Stomach (tissue), 9 donors: ENCODE data around the gene CNDP1. TPM values are rescaled to one million over a fixed set of nuclear protein-coding genes. Genes with fewer than 3 reads are reported as not detected.

Experiments used
- DNase-seq, 2 donors: peaks; one replicate each; pipeline versions ENCODE4 v3.0.0 to v3.0.0-alpha.2; 2013 to 2019
- H3K27ac ChIP-seq, 5 donors: fragments of 200-600 bp in 4 of 5; sonication (generic) in 4 of 5; one replicate each; pipeline ENCODE4 v1.5.1; 2013 to 2019; ENCODE audit warnings: mild to moderate bottlenecking in 1 of 5, moderate library complexity in 1 of 5
- H3K27me3 ChIP-seq, 3 donors: fragments of 200-600 bp; sonication (generic); one replicate each; pipeline ENCODE4 v1.5.1; 2017 to 2019; ENCODE audit warnings: mixed run types in 1 of 3
- H3K36me3 ChIP-seq, 4 donors: fragments of 200-600 bp; sonication (generic); 1 replicate in 3 of 4; 2 replicates in 1 of 4; pipeline ENCODE4 v1.5.1; 2016 to 2019
- H3K4me1 ChIP-seq, 4 donors: fragments of 200-600 bp; sonication (generic); one replicate each; pipeline ENCODE4 v1.5.1; 2016 to 2019
- H3K4me3 ChIP-seq, 4 donors: fragments of 200-600 bp; sonication (generic) in 3 of 4; one replicate each; pipeline ENCODE4 v1.5.1; 2016 to 2019; ENCODE audit warnings: mild to moderate bottlenecking in 1 of 4
- H3K9me3 ChIP-seq, 4 donors: fragments of 200-600 bp; sonication (generic); one replicate each; pipeline ENCODE4 v1.5.1; 2016 to 2019
- EP300 ChIP-seq: sonication (generic); formaldehyde crosslinking; IDR thresholded peaks from one replicate; pipeline ENCODE4 v1.6.1; 2017; ENCODE audit warnings: antibody characterized with exemption
- POLR2A ChIP-seq, 4 donors: fragments of 450-650 bp; IDR thresholded peaks; one replicate each; pipeline ENCODE4 v1.6.1; 2016; ENCODE audit warnings: antibody characterized with exemption in 4 of 4, control low read depth in 2 of 4, mild to moderate bottlenecking in 1 of 4, moderate library complexity in 1 of 4
- POLR2AphosphoS5 ChIP-seq, 3 donors: sonication (generic); formaldehyde crosslinking; IDR thresholded peaks; one replicate each; pipeline ENCODE4 v1.6.1; 2016; ENCODE audit warnings: antibody characterized with exemption in 3 of 3
- WGBS, 5 donors: extraction: QIAGEN DNeasy Blood & Tissue Kit in 3 of 5; methylation state at CpG; one replicate each; pipeline versions ENCODE4 v1.1.5 to v1.1.7; 2013 to 2018; 5-methylcytosine and 5-hydroxymethylcytosine counted together
- intact Hi-C: fragments of 100-400 bp; cut with DNase I; formaldehyde crosslinking; loops from one replicate; pipeline ENCODE4 v1.15.1; 2023; ENCODE audit warnings: low total_unique reads
- polyA plus RNA-seq, 3 donors: library from polyadenylated mRNA; stranded (reverse); fragments of 200-250 nt; gene quantifications; one replicate each; pipeline ENCODE4 v1.2.3, GENCODE V29; 2013
- total RNA-seq, 5 donors: library from RNA; depleted of rRNA; stranded (reverse); fragments of >200 nt; gene quantifications; one replicate each; pipeline versions ENCODE4 v1.1.0 to v1.2.3, GENCODE V29; 2014 to 2016
- TF ChIP-seq, protein P1 (sequence below), 7 experiments: fragments of 450-650 bp in 4 of 7; fragments of 200-600 bp in 3 of 7; sonication (generic) in 3 of 7; IDR thresholded peaks; one replicate each; pipeline ENCODE4 v1.5.1; 2016 to 2019; ENCODE audit warnings: antibody characterized with exemption in 7 of 7, control low read depth in 2 of 7, mild to moderate bottlenecking in 1 of 7
- donor health status: healthy with polysubstance abuse.
- donor health status: Bipolar disorder and iron deficiency.
- donor health status: healthy.

CNDP1 gene
- total and polyA plus RNA-seq, 8 donors: 0.13 to 0.72 (median 0.50) TPM; not detected in 5

DNA sequence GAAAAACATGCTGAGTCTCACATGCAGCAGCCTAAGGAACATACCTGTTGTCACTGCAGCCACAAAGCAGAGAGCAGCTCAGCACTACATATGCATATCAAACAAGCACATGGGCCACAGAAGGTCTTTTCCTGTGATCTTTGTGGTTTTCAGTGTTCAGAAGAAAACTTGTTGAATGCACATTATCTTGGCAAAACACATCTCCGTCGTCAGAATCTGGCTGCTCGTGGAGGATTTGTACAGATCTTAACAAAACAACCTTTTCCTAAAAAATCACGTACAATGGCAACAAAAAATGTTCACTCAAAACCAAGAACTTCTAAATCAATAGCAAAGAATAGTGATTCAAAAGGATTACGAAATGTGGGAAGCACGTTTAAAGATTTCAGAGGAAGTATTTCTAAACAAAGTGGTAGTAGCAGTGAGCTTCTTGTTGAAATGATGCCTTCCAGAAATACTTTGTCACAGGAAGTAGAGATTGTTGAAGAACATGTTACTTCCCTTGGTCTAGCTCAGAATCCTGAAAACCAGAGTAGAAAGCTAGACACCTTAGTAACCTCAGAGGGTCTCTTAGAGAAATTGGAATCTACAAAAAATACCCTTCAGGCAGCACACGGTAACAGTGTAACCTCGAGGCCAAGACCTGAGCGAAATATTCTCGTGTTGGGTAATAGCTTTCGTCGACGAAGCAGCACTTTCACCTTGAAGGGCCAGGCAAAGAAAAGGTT, 97.5 kb downstream of the CNDP1 start:
- WGBS, 5 donors: 71 to 84% (median 78%) methylated on average over 13 of the region's 13 CpGs
- Histone ChIP-seq H3K4me3 (no peak overlapping the region), H3K4me1 (peaks cover 0 to 9% (median 0%) of the 10 kb centered on the region in 4 donors), H3K36me3 (peaks cover 14 to 49% (median 46%) of the 10 kb centered on the region in 4 donors), H3K27ac (peak overlapping the region in 1 of 5 donors; percentile 11), H3K27me3 (no peaks in the 10 kb centered on the region), H3K9me3 (no peaks in the 10 kb centered on the region)
- TF ChIP-seq, protein P1, sequence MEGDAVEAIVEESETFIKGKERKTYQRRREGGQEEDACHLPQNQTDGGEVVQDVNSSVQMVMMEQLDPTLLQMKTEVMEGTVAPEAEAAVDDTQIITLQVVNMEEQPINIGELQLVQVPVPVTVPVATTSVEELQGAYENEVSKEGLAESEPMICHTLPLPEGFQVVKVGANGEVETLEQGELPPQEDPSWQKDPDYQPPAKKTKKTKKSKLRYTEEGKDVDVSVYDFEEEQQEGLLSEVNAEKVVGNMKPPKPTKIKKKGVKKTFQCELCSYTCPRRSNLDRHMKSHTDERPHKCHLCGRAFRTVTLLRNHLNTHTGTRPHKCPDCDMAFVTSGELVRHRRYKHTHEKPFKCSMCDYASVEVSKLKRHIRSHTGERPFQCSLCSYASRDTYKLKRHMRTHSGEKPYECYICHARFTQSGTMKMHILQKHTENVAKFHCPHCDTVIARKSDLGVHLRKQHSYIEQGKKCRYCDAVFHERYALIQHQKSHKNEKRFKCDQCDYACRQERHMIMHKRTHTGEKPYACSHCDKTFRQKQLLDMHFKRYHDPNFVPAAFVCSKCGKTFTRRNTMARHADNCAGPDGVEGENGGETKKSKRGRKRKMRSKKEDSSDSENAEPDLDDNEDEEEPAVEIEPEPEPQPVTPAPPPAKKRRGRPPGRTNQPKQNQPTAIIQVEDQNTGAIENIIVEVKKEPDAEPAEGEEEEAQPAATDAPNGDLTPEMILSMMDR (IDR thresholded peaks at IDR 0.05): no peak
- TF ChIP-seq POLR2AphosphoS5 (IDR thresholded peaks at IDR 0.05) (no peak), POLR2A (IDR thresholded peaks at IDR 0.05) (no peak), EP300 (no peak)
- no peak for DNase-seq
- intact Hi-C loops: no loop called here

DNA sequence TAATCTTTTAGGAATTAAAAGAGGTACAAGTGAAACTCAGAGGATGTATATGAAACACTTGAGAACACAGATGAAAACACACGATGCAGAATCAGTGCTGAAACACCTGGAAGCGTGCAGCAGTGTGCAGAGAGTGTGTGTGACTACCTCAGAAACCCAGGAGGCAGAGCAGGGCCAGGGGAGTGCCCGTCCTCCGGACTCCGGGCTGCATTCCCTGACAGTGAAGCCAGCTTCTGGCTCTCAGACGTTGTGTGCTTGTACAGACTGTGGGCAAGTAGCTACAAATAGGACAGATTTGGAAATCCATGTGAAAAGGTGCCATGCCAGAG, 98.0 kb downstream of the CNDP1 start:
- Histone ChIP-seq H3K4me1 (peaks cover 0 to 9% (median 0%) of the 10 kb centered on the region in 4 donors), H3K27me3 (no peaks in the 10 kb centered on the region), H3K9me3 (no peaks in the 10 kb centered on the region), H3K4me3 (no peak overlapping the region), H3K27ac (peak overlapping the region in 1 of 5 donors; percentile 11), H3K36me3 (peaks cover 14 to 49% (median 46%) of the 10 kb centered on the region in 4 donors)
- intact Hi-C loops: no loop called here
- no peak for DNase-seq
- TF ChIP-seq, protein P1 (IDR thresholded peaks at IDR 0.05): no peak
- no peak for TF ChIP-seq POLR2A (IDR thresholded peaks at IDR 0.05)
- no peak for TF ChIP-seq EP300
- no peak for TF ChIP-seq POLR2AphosphoS5 (IDR thresholded peaks at IDR 0.05)
- 77 to 95% (median 91%) methylated on average over 6 of the region's 6 CpGs for WGBS, 5 donors

DNA sequence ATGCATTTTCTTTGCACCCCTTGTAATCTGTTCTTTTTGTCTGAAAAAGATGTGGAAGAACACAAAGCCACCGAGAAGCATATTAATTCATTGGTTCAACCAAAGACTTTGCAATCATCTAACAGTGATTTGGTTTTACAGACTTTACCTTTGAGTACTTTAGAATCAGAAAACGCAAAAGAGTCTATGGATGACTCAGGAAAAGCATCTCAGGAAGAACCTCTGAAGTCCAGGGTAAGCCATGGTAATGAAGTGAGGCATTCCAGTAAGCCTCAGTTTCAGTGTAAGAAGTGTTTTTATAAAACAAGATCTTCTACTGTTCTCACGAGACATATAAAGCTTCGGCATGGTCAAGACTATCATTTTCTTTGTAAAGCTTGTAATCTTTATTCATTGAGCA, 98.6 kb downstream of the CNDP1 start:
- WGBS, 5 donors: 95 to 98% (median 96%) methylated on average over 4 of the region's 4 CpGs
- intact Hi-C loops: no loop called here

DNA sequence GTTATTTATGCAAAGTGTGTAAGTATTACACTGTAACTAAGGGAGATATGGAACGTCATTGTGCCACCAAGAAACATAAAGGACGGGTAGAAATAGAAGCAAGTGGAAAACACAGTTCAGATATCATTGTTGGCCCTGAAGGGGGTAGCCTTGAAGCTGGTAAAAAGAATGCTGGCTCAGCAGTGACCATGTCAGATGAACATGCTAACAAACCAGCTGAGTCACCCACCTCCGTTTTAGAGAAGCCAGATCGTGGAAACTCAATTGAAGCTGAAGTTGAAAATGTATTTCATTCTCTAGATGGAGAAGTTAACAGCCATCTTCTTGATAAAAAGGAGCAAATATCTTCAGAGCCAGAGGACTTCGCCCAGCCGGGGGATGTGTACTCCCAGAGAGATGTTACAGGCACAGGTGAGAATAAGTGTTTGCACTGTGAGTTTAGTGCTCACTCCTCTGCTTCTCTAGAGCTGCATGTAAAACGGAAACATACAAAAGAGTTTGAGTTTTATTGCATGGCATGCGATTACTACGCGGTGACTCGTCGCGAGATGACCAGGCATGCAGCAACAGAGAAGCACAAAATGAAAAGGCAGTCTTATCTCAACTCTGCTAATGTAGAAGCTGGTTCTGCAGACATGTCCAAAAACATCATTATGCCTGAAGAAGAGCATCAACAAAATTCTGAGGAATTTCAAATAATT, 99.5 kb downstream of the CNDP1 start:
- WGBS, 5 donors: 92 to 96% (median 95%) methylated on average over 13 of the region's 13 CpGs
- no peaks in the 10 kb centered on the region for H3K9me3 ChIP-seq
- peaks cover 0 to 9% (median 0%) of the 10 kb centered on the region in 4 donors for H3K4me1 ChIP-seq
- TF ChIP-seq, protein P1 (IDR thresholded peaks at IDR 0.05): no peak
- TF ChIP-seq EP300: no peak
- TF ChIP-seq POLR2A (IDR thresholded peaks at IDR 0.05): no peak
- no peak for TF ChIP-seq POLR2AphosphoS5 (IDR thresholded peaks at IDR 0.05)
- peaks cover 14 to 49% (median 46%) of the 10 kb centered on the region in 4 donors for H3K36me3 ChIP-seq
- no peaks in the 10 kb centered on the region for H3K27me3 ChIP-seq
- no peak overlapping the region for H3K4me3 ChIP-seq
- no peak overlapping the region for H3K27ac ChIP-seq
- intact Hi-C loops: no loop called here
- no peak for DNase-seq

More for the DNA sequence above, 98.6 kb downstream of the CNDP1 start:
- no peak overlapping the region for H3K27ac ChIP-seq
- no peaks in the 10 kb centered on the region for H3K27me3 ChIP-seq
- TF ChIP-seq POLR2AphosphoS5 (IDR thresholded peaks at IDR 0.05) (no peak), POLR2A (IDR thresholded peaks at IDR 0.05) (no peak), EP300 (no peak)
- TF ChIP-seq, protein P1 (IDR thresholded peaks at IDR 0.05): no peak
- H3K4me3 ChIP-seq: no peak overlapping the region
- H3K9me3 ChIP-seq: no peaks in the 10 kb centered on the region
- DNase-seq: no peak
- H3K36me3 ChIP-seq: peaks cover 14 to 49% (median 46%) of the 10 kb centered on the region in 4 donors
- H3K4me1 ChIP-seq: peaks cover 0 to 9% (median 0%) of the 10 kb centered on the region in 4 donors
